HCT116 (cell line): ENCODE measurements around the gene ZYX. TPM values are rescaled to one million over a fixed set of nuclear protein-coding genes. Genes with fewer than 3 reads are reported as not detected.

Source experiments
- ATAC-seq: fragments of 200-7000 bp; cut with Tn5 transposase; 2 replicates; pipeline ENCODE4 v1.9.1; 2020; ENCODE audit warnings: mild to moderate bottlenecking, moderate library complexity
- BruUV-seq: library from RNA; stranded (reverse); fragments of 400-500 nt; replicated peaks from 2 replicates; lab custom pipeline; 2021; lab: Mats Ljungman, UMichigan
- CTCF ChIA-PET: fragments of 300-600 bp; sonication (Branson Sonifier 250); formaldehyde crosslinking; loops from one replicate; lab custom pipeline; 2021; ENCODE audit warnings: antibody characterized with exemption; lab: Charles Lee
- POLR2A ChIA-PET: fragments of 300-600, 350-600 bp; sonication (Branson Sonifier 250); formaldehyde crosslinking; loops from one replicate; lab custom pipeline; 2021; ENCODE audit warnings: antibody characterized with exemption; lab: Charles Lee
- RAD21 ChIA-PET, 2 experiments: fragments of 300-600 bp; sonication (Branson Sonifier 250); formaldehyde crosslinking; loops; one replicate each; lab custom pipeline; 2023; ENCODE audit warnings: low total read pairs in 2 of 2; ENCODE audit not compliant: uncharacterized antibody in 2 of 2, unreplicated experiment in 2 of 2, low non-redundant PET in 1 of 2; lab: Charles Lee
- DNase-seq: peaks from one replicate; pipeline ENCODE4 v3.0.0-alpha.2; 2010; ENCODE audit warnings: low read depth, low spot score
- H2AFZ ChIP-seq: fragments of 200-600 bp; shearing (Covaris generic), sonication (generic); 2 replicates; pipeline ENCODE4 v1.6.1; 2017; ENCODE audit warnings: low read depth, mixed run types, mixed read lengths, antibody characterized with exemption, low read length; ENCODE audit not compliant: poor library complexity, severe bottlenecking
- H3K27ac ChIP-seq: 2 replicates; pipeline ENCODE4 v1.5.1; 2012; ENCODE audit warnings: low read depth, low read length
- H3K27me3 ChIP-seq: fragments of 200-600 bp; sonication (generic); 2 replicates; pipeline ENCODE4 v1.6.1; 2016; ENCODE audit warnings: mixed run types, low read length, mixed read lengths; ENCODE audit not compliant: insufficient read depth
- H3K36me3 ChIP-seq, 2 experiments: fragments of 200-500 bp in 1 of 2; fragments of 200-600 bp in 1 of 2; sonication (Bioruptor generic) in 1 of 2; sonication (generic) in 1 of 2; 2 replicates each; pipeline versions ENCODE4 v1.5.1 to v1.6.1; 2014 to 2016; ENCODE audit warnings: low read length in 2 of 2, inconsistent platforms in 1 of 2, mixed read lengths in 1 of 2, mixed run types in 1 of 2; ENCODE audit not compliant: insufficient read depth in 2 of 2, control insufficient read depth in 1 of 2
- H3K4me1 ChIP-seq, 2 experiments: fragments of 200-600 bp in 1 of 2; sonication (generic) in 1 of 2; 2 replicates each; pipeline versions ENCODE4 v1.5.1 to v1.6.1; 2012 to 2017; ENCODE audit warnings: low read length in 2 of 2, inconsistent platforms in 1 of 2, mild to moderate bottlenecking in 1 of 2, mixed read lengths in 1 of 2, mixed run types in 1 of 2, moderate library complexity in 1 of 2; ENCODE audit not compliant: insufficient read depth in 2 of 2, control insufficient read depth in 1 of 2
- H3K4me2 ChIP-seq: fragments of 200-600 bp; sonication (generic); 2 replicates; pipeline ENCODE4 v1.6.1; 2017; ENCODE audit warnings: mixed run types, low read length, mixed read lengths
- H3K4me3 ChIP-seq, 2 experiments: fragments of 200-600 bp in 1 of 2; sonication (generic) in 1 of 2; replicated peaks in 1 of 2; 2 replicates each; pipeline ENCODE4 v1.5.1; 2011 to 2016; ENCODE audit warnings: low read length in 2 of 2, control low read depth in 1 of 2, low read depth in 1 of 2, mild to moderate bottlenecking in 1 of 2, mixed read lengths in 1 of 2, mixed run types in 1 of 2
- H3K79me2 ChIP-seq: fragments of 200-600 bp; sonication (generic); 2 replicates; pipeline ENCODE4 v1.6.1; 2017; ENCODE audit warnings: mild to moderate bottlenecking, mixed run types, low read length, moderate library complexity, mixed read lengths; ENCODE audit not compliant: insufficient read depth
- H3K9ac ChIP-seq: fragments of 200-600 bp; sonication (generic); 2 replicates; pipeline ENCODE4 v1.6.1; 2016; ENCODE audit warnings: low read length, mixed read lengths
- H3K9me2 ChIP-seq: fragments of 200-600 bp; sonication (generic), shearing (Covaris generic); 2 replicates; pipeline ENCODE4 v1.6.1; 2017; ENCODE audit warnings: mixed run types, mild to moderate bottlenecking, moderate library complexity; ENCODE audit not compliant: insufficient read depth
- H3K9me3 ChIP-seq, 2 experiments: fragments of 200-500 bp in 1 of 2; fragments of 200-600 bp in 1 of 2; sonication (Bioruptor generic) in 1 of 2; sonication (generic) in 1 of 2; 2 replicates each; pipeline ENCODE4 v1.6.1; 2014 to 2017; ENCODE audit warnings: low read length in 2 of 2, mixed read lengths in 2 of 2, inconsistent platforms in 1 of 2, low read depth in 1 of 2, mild to moderate bottlenecking in 1 of 2, mixed run types in 1 of 2, moderate library complexity in 1 of 2; ENCODE audit not compliant: control insufficient read depth in 1 of 2, insufficient read depth in 1 of 2
- H4K20me1 ChIP-seq: fragments of 200-600 bp; sonication (generic), shearing (Covaris generic); 2 replicates; pipeline ENCODE4 v1.6.1; 2017; ENCODE audit warnings: mixed run types, mild to moderate bottlenecking, moderate library complexity; ENCODE audit not compliant: insufficient read depth
- EGR1 ChIP-seq: IDR thresholded peaks from 2 replicates; pipeline ENCODE4 v1.6.1; 2012; ENCODE audit warnings: low read depth
- ELF1 ChIP-seq: IDR thresholded peaks from 2 replicates; pipeline ENCODE4 v1.6.1; 2012; ENCODE audit warnings: low read depth, borderline replicate concordance
- EZH2 ChIP-seq: fragments of 200-600 bp; sonication (generic); IDR thresholded peaks from 2 replicates; pipeline ENCODE4 v1.6.1; 2017; ENCODE audit warnings: antibody characterized with exemption, mixed run types
- EZH2phosphoT487 ChIP-seq: fragments of 200-600 bp; IDR thresholded peaks from 2 replicates; pipeline ENCODE4 v1.6.1; 2018; ENCODE audit warnings: antibody characterized with exemption, borderline replicate concordance
- POLR2A ChIP-seq: IDR thresholded peaks from 2 replicates; pipeline ENCODE4 v1.7.0; 2011; ENCODE audit warnings: borderline replicate concordance; ENCODE audit not compliant: insufficient read depth, insufficient read length; ENCODE audit errors: extremely low read depth
- POLR2AphosphoS5 ChIP-seq: IDR thresholded peaks from 2 replicates; pipeline ENCODE4 v1.6.1; 2011; ENCODE audit warnings: mild to moderate bottlenecking, low read depth, low read length, moderate library complexity
- RAD21 ChIP-seq: IDR thresholded peaks from 2 replicates; pipeline ENCODE4 v1.6.1; 2012; ENCODE audit warnings: low read depth, mild to moderate bottlenecking
- SIN3A ChIP-seq: IDR thresholded peaks from 2 replicates; pipeline ENCODE4 v1.6.1; 2012; ENCODE audit warnings: low read depth
- SP1 ChIP-seq: IDR thresholded peaks from 2 replicates; pipeline ENCODE4 v1.6.1; 2012; ENCODE audit warnings: low read depth
- SRF ChIP-seq: IDR thresholded peaks from 2 replicates; pipeline ENCODE4 v1.6.1; 2012; ENCODE audit warnings: low read depth
- YY1 ChIP-seq: IDR thresholded peaks from 2 replicates; pipeline ENCODE4 v1.6.1; 2011; ENCODE audit warnings: low read length, low read depth, moderate library complexity, mild to moderate bottlenecking; ENCODE audit not compliant: insufficient replicate concordance; ENCODE audit errors: extremely low read depth
- ZNF274 ChIP-seq: fragments of 200-500 bp; sonication (Bioruptor generic); IDR thresholded peaks from 2 replicates; pipeline ENCODE4 v1.6.1; 2014; ENCODE audit warnings: mild to moderate bottlenecking, low read depth, low read length, inconsistent platforms
- intact Hi-C: fragments of 100-400 bp; cut with micrococcal nuclease; formaldehyde crosslinking; loops from 2 replicates; pipeline ENCODE4 v1.10.0; 2022
- total RNA-seq: library from RNA; stranded (reverse); gene quantifications from one replicate; pipeline ENCODE4 v1.2.1, GENCODE V29; 2021; ENCODE audit not compliant: unreplicated experiment
- TF ChIP-seq, protein P1 (sequence below): IDR thresholded peaks from 2 replicates; pipeline ENCODE4 v1.6.1; 2012
- TF ChIP-seq, protein P2 (sequence below): IDR thresholded peaks from 2 replicates; pipeline ENCODE4 v1.6.1; 2012; ENCODE audit warnings: low read depth
- TF ChIP-seq, protein P3 (sequence below), 3 experiments: fragments of 200-600 bp in 1 of 3; sonication (generic) in 1 of 3; IDR thresholded peaks in 2 of 3; conservative IDR thresholded peaks in 1 of 3; 2 replicates each; pipeline ENCODE4 v1.5.1; 2012 to 2017; ENCODE audit warnings: low read depth in 2 of 3, low read length in 2 of 3, antibody characterized with exemption in 1 of 3, borderline replicate concordance in 1 of 3, control low read depth in 1 of 3, mild to moderate bottlenecking in 1 of 3, mixed read lengths in 1 of 3, mixed run types in 1 of 3, moderate library complexity in 1 of 3; ENCODE audit not compliant: insufficient read depth in 1 of 3

Gene ZYX
- total RNA-seq, 1 experiment from 2014 or later, result 144 TPM

DNA sequence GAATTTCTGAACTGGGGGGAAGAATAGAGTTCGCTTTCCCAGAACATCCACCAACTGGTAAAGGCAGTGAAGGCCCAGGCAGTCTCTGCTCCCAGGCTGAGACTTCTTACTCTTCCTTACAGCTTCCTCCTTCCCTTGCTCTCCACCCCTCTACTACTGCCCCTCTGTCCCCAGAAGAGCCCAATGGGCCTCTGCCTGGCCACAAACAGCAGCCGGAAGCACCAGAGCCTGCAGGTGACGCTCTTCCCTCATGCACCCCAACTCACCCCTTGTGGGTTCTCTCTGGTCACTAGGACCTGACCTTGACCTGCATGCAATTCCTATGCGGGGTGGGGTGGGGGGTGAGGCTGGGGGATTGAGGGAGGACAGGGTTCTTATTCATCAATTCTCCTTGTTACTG lies 35.1 kb upstream of the ZYX start:
- Histone ChIP-seq H3K4me3 (peak overlapping the region in 1 of 2 experiments; percentile 51; a peak in 1 of 4 replicates), H3K9me2 (no peaks in the 10 kb centered on the region), H4K20me1 (no peaks in the 10 kb centered on the region), H3K9ac (peak overlapping the region; percentile 40; the same call in 1 of the 2 replicates), H3K79me2 (no peaks in the 10 kb centered on the region), H3K27me3 (no peaks in the 10 kb centered on the region), H3K4me2 (peak overlapping the region; percentile 80), H3K36me3 (no peaks in the 10 kb centered on the region), H3K27ac (no peak overlapping the region), H2AFZ (peak overlapping the region; percentile 89), H3K9me3 (no peaks in the 10 kb centered on the region), H3K4me1 (peaks cover 4 to 14% of the 10 kb centered on the region in 2 experiments; a peak in 3 of 4 replicates)
- ChIA-PET CTCF (interaction anchor here (0.6 to 2.7 kb wide), 6 partner anchors 9 to 105 kb away, joined by 3 to 14 read pairs (median 5); no protein-coding TSS in a partner anchor), RAD21 (no interaction called here), POLR2A (no interaction called here)
- BruUV-seq, result TSS peak; percentile 30
- ATAC-seq, result no peak; the same call in 1 of the 2 replicates
- intact Hi-C loops, result no loop called here
- DNase-seq, result no peak
- TF ChIP-seq EGR1 (no peak), POLR2AphosphoS5 (no peak), SP1 (no peak), EZH2phosphoT487 (no peak), RAD21 (no peak), ZNF274 (no peak), EZH2 (no peak), SRF (no peak), POLR2A (no peak), YY1 (no peak), SIN3A (no peak), ELF1 (no peak)
- TF ChIP-seq, protein P1, sequence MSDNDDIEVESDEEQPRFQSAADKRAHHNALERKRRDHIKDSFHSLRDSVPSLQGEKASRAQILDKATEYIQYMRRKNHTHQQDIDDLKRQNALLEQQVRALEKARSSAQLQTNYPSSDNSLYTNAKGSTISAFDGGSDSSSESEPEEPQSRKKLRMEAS, result no peak
- TF ChIP-seq, protein P2, sequence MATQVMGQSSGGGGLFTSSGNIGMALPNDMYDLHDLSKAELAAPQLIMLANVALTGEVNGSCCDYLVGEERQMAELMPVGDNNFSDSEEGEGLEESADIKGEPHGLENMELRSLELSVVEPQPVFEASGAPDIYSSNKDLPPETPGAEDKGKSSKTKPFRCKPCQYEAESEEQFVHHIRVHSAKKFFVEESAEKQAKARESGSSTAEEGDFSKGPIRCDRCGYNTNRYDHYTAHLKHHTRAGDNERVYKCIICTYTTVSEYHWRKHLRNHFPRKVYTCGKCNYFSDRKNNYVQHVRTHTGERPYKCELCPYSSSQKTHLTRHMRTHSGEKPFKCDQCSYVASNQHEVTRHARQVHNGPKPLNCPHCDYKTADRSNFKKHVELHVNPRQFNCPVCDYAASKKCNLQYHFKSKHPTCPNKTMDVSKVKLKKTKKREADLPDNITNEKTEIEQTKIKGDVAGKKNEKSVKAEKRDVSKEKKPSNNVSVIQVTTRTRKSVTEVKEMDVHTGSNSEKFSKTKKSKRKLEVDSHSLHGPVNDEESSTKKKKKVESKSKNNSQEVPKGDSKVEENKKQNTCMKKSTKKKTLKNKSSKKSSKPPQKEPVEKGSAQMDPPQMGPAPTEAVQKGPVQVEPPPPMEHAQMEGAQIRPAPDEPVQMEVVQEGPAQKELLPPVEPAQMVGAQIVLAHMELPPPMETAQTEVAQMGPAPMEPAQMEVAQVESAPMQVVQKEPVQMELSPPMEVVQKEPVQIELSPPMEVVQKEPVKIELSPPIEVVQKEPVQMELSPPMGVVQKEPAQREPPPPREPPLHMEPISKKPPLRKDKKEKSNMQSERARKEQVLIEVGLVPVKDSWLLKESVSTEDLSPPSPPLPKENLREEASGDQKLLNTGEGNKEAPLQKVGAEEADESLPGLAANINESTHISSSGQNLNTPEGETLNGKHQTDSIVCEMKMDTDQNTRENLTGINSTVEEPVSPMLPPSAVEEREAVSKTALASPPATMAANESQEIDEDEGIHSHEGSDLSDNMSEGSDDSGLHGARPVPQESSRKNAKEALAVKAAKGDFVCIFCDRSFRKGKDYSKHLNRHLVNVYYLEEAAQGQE, result no peak
- TF ChIP-seq, protein P3, sequence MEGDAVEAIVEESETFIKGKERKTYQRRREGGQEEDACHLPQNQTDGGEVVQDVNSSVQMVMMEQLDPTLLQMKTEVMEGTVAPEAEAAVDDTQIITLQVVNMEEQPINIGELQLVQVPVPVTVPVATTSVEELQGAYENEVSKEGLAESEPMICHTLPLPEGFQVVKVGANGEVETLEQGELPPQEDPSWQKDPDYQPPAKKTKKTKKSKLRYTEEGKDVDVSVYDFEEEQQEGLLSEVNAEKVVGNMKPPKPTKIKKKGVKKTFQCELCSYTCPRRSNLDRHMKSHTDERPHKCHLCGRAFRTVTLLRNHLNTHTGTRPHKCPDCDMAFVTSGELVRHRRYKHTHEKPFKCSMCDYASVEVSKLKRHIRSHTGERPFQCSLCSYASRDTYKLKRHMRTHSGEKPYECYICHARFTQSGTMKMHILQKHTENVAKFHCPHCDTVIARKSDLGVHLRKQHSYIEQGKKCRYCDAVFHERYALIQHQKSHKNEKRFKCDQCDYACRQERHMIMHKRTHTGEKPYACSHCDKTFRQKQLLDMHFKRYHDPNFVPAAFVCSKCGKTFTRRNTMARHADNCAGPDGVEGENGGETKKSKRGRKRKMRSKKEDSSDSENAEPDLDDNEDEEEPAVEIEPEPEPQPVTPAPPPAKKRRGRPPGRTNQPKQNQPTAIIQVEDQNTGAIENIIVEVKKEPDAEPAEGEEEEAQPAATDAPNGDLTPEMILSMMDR (IDR thresholded peaks at IDR 0.05 in 2 of 3, conservative IDR thresholded peaks at IDR 0.05 in 1 of 3; ENCODE audit: borderline replicate concordance in 1 of 3, insufficient read depth in 1 of 3, low read depth in 2 of 3, low read length in 2 of 3), result no peak
